Astrocyte (in vitro differentiated cells and primary cell): ENCODE data around the gene DCUN1D2. TPM values are rescaled to one million over a fixed set of nuclear protein-coding genes. Genes with fewer than 3 reads are reported as not detected.
A peak's percentile ranks its signal among the peaks of the same experiment; 100 is the strongest.

ENCODE experiments used
- DNase-seq: peaks from one replicate; pipeline ENCODE4 v3.0.0-alpha.2; 2010; ENCODE audit warnings: low read depth
- FAIRE-seq: peaks from 2 replicates; lab custom pipeline; 2011; peaks lifted over from hg19 to GRCh38; lab: Jason Lieb, UNC
- H2AFZ ChIP-seq: 2 replicates; pipeline ENCODE4 v1.6.0; 2012; ENCODE audit warnings: low read depth, low read length, inconsistent platforms
- H3K27ac ChIP-seq: 2 replicates; pipeline ENCODE4 v1.5.1; 2011; ENCODE audit warnings: low read depth, low read length, inconsistent platforms
- H3K27me3 ChIP-seq: 2 replicates; pipeline ENCODE4 v1.6.0; 2011; ENCODE audit warnings: low read length, inconsistent platforms; ENCODE audit not compliant: insufficient read depth
- H3K36me3 ChIP-seq: 2 replicates; pipeline ENCODE4 v1.5.1; 2011; ENCODE audit warnings: low read length, inconsistent platforms; ENCODE audit not compliant: insufficient read depth
- H3K4me1 ChIP-seq: 2 replicates; pipeline ENCODE4 v1.5.1; 2011; ENCODE audit warnings: low read length, inconsistent platforms; ENCODE audit not compliant: insufficient read depth
- H3K4me2 ChIP-seq: 2 replicates; pipeline ENCODE4 v1.6.0; 2012; ENCODE audit warnings: low read length, inconsistent platforms
- H3K4me3 ChIP-seq: 2 replicates; pipeline ENCODE4 v1.5.1; 2011; ENCODE audit warnings: low read depth, mild to moderate bottlenecking, low read length, inconsistent platforms; ENCODE audit not compliant: insufficient read depth
- H3K79me2 ChIP-seq: 2 replicates; pipeline ENCODE4 v1.6.0; 2012; ENCODE audit warnings: mild to moderate bottlenecking, low read length, inconsistent platforms; ENCODE audit not compliant: insufficient read depth
- H3K9ac ChIP-seq: 2 replicates; pipeline ENCODE4 v1.6.0; 2012; ENCODE audit warnings: mild to moderate bottlenecking, low read length, inconsistent platforms
- H3K9me3 ChIP-seq: 2 replicates; pipeline ENCODE4 v1.5.1; 2012; ENCODE audit warnings: low read depth, mild to moderate bottlenecking, low read length, inconsistent platforms; ENCODE audit not compliant: insufficient read depth
- H4K20me1 ChIP-seq: 2 replicates; pipeline ENCODE4 v1.6.0; 2012; ENCODE audit warnings: low read length, inconsistent platforms; ENCODE audit not compliant: insufficient read depth
- H3K27ac Mint-ChIP-seq: one replicate; pipeline ENCODE4 v1.8.0; 2021; ENCODE audit warnings: mild to moderate bottlenecking, mixed read lengths; ENCODE audit not compliant: unreplicated experiment
- H3K27me3 Mint-ChIP-seq: one replicate; pipeline ENCODE4 v1.8.0; 2021; ENCODE audit warnings: low read depth, mixed read lengths; ENCODE audit not compliant: unreplicated experiment
- H3K36me3 Mint-ChIP-seq: one replicate; pipeline ENCODE4 v1.8.0; 2021; ENCODE audit warnings: low read depth, mixed read lengths; ENCODE audit not compliant: unreplicated experiment
- H3K4me1 Mint-ChIP-seq: one replicate; pipeline ENCODE4 v1.8.0; 2021; ENCODE audit warnings: low read depth, mixed read lengths; ENCODE audit not compliant: unreplicated experiment
- H3K4me3 Mint-ChIP-seq: one replicate; pipeline ENCODE4 v1.8.0; 2021; ENCODE audit warnings: mild to moderate bottlenecking, moderate library complexity, mixed read lengths; ENCODE audit not compliant: unreplicated experiment
- H3K9me3 Mint-ChIP-seq: one replicate; pipeline ENCODE4 v1.8.0; 2021; ENCODE audit warnings: mild to moderate bottlenecking, mixed read lengths; ENCODE audit not compliant: unreplicated experiment
- EZH2 ChIP-seq: IDR thresholded peaks from 2 replicates; pipeline ENCODE4 v1.6.1; 2012; ENCODE audit warnings: mild to moderate bottlenecking, low read length, inconsistent platforms; ENCODE audit not compliant: insufficient read depth
- total RNA-seq: library from RNA; stranded (reverse); gene quantifications from 2 replicates; pipeline ENCODE4 v1.2.1, GENCODE V29; 2021
- TF ChIP-seq, protein P1 (sequence below): IDR thresholded peaks from 2 replicates; pipeline ENCODE4 v1.5.1; 2011; ENCODE audit warnings: low read depth, mild to moderate bottlenecking, inconsistent platforms, low read length, moderate library complexity; ENCODE audit not compliant: insufficient read depth

DCUN1D2 gene
- total RNA-seq, 1 donor from 2014 or later = 16.3 TPM

DNA sequence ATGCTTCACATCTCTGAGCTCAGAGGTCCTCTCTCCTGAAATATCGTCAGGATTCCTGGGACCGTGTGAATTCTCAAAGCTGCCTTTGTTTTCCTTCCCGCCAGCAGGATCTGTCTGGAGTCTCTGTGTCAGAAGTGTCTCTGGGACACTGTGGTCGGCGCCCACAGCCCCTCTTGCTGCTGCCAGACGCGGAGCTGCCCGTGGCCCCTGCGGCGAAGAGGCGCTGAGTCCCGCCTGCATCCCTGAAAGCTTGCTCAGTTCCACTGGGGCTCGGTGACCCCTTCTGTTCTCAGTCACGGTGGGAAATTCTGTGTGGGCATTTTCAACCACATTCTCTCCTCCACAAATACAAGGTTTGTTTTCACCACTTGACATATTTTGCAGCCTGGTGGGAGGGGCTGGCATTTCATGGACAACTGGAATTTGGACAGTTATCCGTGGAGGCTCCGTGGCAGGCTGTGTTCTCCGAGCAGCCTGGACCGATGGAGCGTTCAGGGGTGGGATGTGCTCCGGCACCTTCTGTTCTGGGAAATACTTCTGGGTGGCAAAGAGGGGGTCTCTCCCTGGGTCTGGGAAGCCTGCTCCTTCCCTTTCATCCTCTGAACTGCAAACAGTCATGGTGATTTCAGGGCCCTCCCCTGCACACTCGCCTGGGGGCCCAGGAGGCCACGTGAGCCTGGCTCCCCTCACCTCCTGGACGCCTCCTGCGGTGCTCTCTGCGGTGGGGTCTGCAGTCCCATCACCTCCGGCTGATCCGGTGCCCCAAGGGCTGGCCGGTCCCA is 84.0 kb downstream of the DCUN1D2 start:
- H3K27ac ChIP-seq = no peak overlapping the region
- no peak for FAIRE-seq

More for the DNA sequence above, 84.0 kb downstream of the DCUN1D2 start:
- H3K27me3 ChIP-seq = no peaks in the 10 kb centered on the region
- H3K9me3 ChIP-seq = no peaks in the 10 kb centered on the region
- Mint-ChIP-seq H3K4me3 (no peak overlapping the region), H3K27ac (no peak overlapping the region), H3K4me1 (peaks cover 8% of the 10 kb centered on the region), H3K36me3 (no peaks in the 10 kb centered on the region), H3K27me3 (peaks cover 36% of the 10 kb centered on the region), H3K9me3 (no peaks in the 10 kb centered on the region)
- peak; percentile 23 for DNase-seq
- H3K79me2 ChIP-seq = no peaks in the 10 kb centered on the region
- no peak overlapping the region for H3K9ac ChIP-seq
- no peaks in the 10 kb centered on the region for H4K20me1 ChIP-seq
- peaks cover 21% of the 10 kb centered on the region for H3K4me1 ChIP-seq
- no peak overlapping the region for H3K4me3 ChIP-seq
- H2AFZ ChIP-seq = no peak overlapping the region
- no peak for TF ChIP-seq EZH2
- TF ChIP-seq, protein P1, sequence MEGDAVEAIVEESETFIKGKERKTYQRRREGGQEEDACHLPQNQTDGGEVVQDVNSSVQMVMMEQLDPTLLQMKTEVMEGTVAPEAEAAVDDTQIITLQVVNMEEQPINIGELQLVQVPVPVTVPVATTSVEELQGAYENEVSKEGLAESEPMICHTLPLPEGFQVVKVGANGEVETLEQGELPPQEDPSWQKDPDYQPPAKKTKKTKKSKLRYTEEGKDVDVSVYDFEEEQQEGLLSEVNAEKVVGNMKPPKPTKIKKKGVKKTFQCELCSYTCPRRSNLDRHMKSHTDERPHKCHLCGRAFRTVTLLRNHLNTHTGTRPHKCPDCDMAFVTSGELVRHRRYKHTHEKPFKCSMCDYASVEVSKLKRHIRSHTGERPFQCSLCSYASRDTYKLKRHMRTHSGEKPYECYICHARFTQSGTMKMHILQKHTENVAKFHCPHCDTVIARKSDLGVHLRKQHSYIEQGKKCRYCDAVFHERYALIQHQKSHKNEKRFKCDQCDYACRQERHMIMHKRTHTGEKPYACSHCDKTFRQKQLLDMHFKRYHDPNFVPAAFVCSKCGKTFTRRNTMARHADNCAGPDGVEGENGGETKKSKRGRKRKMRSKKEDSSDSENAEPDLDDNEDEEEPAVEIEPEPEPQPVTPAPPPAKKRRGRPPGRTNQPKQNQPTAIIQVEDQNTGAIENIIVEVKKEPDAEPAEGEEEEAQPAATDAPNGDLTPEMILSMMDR = no peak
- H3K4me2 ChIP-seq = peak overlapping the region; percentile 22
- no peaks in the 10 kb centered on the region for H3K36me3 ChIP-seq

Other genes with a start within 250 kb of the DCUN1D2 start
- gene LAMP1, start 193.5 kb downstream of the DCUN1D2 start, total RNA-seq = 313 and 317 TPM in 2 replicates
- gene GRTP1, start 126.6 kb downstream of the DCUN1D2 start, total RNA-seq = 0.36 and 0.61 TPM in 2 replicates
- gene ADPRHL1, start 37.2 kb downstream of the DCUN1D2 start, total RNA-seq = 2.5 and 3.1 TPM in 2 replicates
- gene TFDP1, start 94.0 kb upstream of the DCUN1D2 start, total RNA-seq = 39.0 and 49.4 TPM in 2 replicates
- gene ATP4B, start 167.5 kb upstream of the DCUN1D2 start, total RNA-seq = not detected in 2 replicates
- not detected in 2 replicates for gene GRK1, start 176.5 kb upstream of the DCUN1D2 start, total RNA-seq